Measurements from ENCODE around the gene UBR4.
"Not testable (repeated sequence)": the region's sequence is repeated elsewhere in the genome, so short reads cannot be mapped to it uniquely, and the experiment has no call there.

The UBR4 gene

GRCh38 chr1:19209990-19210771 lies at the start of gene UBR4:
Gene UBR4 (minus strand): TSS chr1:19210266. CDS start chr1:19210248, 18 bp downstream.
- peak; percentile 93 to 96 (median 95) for DNase-seq

GRCh38 chr1:19258353-19258752 lies 48.3 kb upstream of the UBR4 start:
- no peak for DNase-seq

GRCh38 chr1:19257178-19257914 lies 47.3 kb upstream of the UBR4 start:
- no peak for DNase-seq

- not testable (repeated sequence) for DNase-seq
Observed at GRCh38 chr1:19256301-19256700, 46.2 kb upstream of the UBR4 start.

GRCh38 chr1:19255288-19255687 lies 45.2 kb upstream of the UBR4 start:
- no peak for DNase-seq

- DNase-seq = no peak
Observed at GRCh38 chr1:19254416-19254815, 44.4 kb upstream of the UBR4 start.

GRCh38 chr1:19251305-19252196 lies 41.5 kb upstream of the UBR4 start, which contains the start of the genes EMC1 and MRTO4:
Gene EMC1 (minus strand): TSS chr1:19251524. CDS start chr1:19251509, 15 bp downstream.
Gene MRTO4 (plus strand): TSS chr1:19251805. CDS start chr1:19251836, 31 bp downstream.
- peak; percentile 75 to 96 (median 90) for DNase-seq

GRCh38 chr1:19250629-19251304 lies 40.7 kb upstream of the UBR4 start:
- no peak for DNase-seq

- DNase-seq = peak; percentile 45 to 73 (median 61)
Observed at GRCh38 chr1:19240673-19241538, 30.8 kb upstream of the UBR4 start.

- no peak for DNase-seq
Observed at GRCh38 chr1:19239876-19240275, 29.8 kb upstream of the UBR4 start.

GRCh38 chr1:19234224-19234623 lies 24.2 kb upstream of the UBR4 start:
- DNase-seq = no peak

GRCh38 chr1:19232524-19232846 lies 22.4 kb upstream of the UBR4 start:
- DNase-seq = no peak

- not testable (repeated sequence) for DNase-seq
Observed at GRCh38 chr1:19231736-19232523, 21.9 kb upstream of the UBR4 start.

GRCh38 chr1:19229828-19230325 lies 19.8 kb upstream of the UBR4 start:
- no peak for DNase-seq

- no peak for DNase-seq
Observed at GRCh38 chr1:19229229-19229628, 19.2 kb upstream of the UBR4 start.

GRCh38 chr1:19222979-19223824 lies 13.1 kb upstream of the UBR4 start:
- DNase-seq = no peak

- DNase-seq = no peak
Observed at GRCh38 chr1:19222573-19222972, 12.5 kb upstream of the UBR4 start.

- no peak for DNase-seq
Observed at GRCh38 chr1:19220991-19221390, 10.9 kb upstream of the UBR4 start.

GRCh38 chr1:19220080-19220846 lies 10.2 kb upstream of the UBR4 start:
- DNase-seq = no peak

Measured in stimulated activated naive CD4-positive, alpha-beta T cell (primary cell).